ENCODE data around the gene VMP1. TPM values are rescaled to one million over a fixed set of nuclear protein-coding genes. Genes with fewer than 3 reads are reported as not detected.

VMP1 gene
- total and polyA plus RNA-seq, 2 of the 13 experiments (the other 11 are each of a cell fraction or from before 2014, with no cell fraction given) = 186 to 271 TPM

- TF ChIP-seq ZNF318 (CRISPR knock-in tag; IDR thresholded peaks at IDR 0.05) (peak; percentile 93), ZFP37 (CRISPR knock-in tag; IDR thresholded peaks at IDR 0.05; ENCODE audit: borderline replicate concordance) (peak; percentile 91), PHF8 (CRISPR knock-in tag; IDR thresholded peaks at IDR 0.05) (0 out of 2 replicates have a peak, but pooled peaks have one; percentile 16), LCORL (IDR thresholded peaks at IDR 0.05) (no peak), LCORL (CRISPR knock-in tag; IDR thresholded peaks at IDR 0.05) (peak; percentile 33), SRY (CRISPR knock-in tag; IDR thresholded peaks at IDR 0.05) (no peak), TARDBP (CRISPR knock-in tag; IDR thresholded peaks at IDR 0.05) (no peak), CC2D1A (CRISPR knock-in tag; IDR thresholded peaks at IDR 0.05) (peak; percentile 84; the same call in 1 of the 2 replicates), FOXA1 (IDR thresholded peaks at IDR 0.05) (no peak), FOXA1 (CRISPR knock-in tag; IDR thresholded peaks at IDR 0.05) (peak; percentile 50; the same call in 1 of the 2 replicates), BRF2 (CRISPR knock-in tag; IDR thresholded peaks at IDR 0.05) (no peak), ZIK1 (CRISPR knock-in tag; IDR thresholded peaks at IDR 0.05; ENCODE audit: borderline replicate concordance, low read depth) (peak; percentile 83), ZNF552 (CRISPR knock-in tag; IDR thresholded peaks at IDR 0.05; ENCODE audit: borderline replicate concordance) (peak; percentile 64; the same call in 1 of the 2 replicates), ZNF746 (CRISPR knock-in tag; IDR thresholded peaks at IDR 0.05) (no peak; the same call in 1 of the 2 replicates), NRL (CRISPR knock-in tag; IDR thresholded peaks at IDR 0.05; ENCODE audit: borderline replicate concordance) (0 out of 2 replicates have a peak, but pooled peaks have one; percentile 41), MYC (CRISPR knock-in tag; IDR thresholded peaks at IDR 0.05; ENCODE audit: borderline replicate concordance) (peak; percentile 28; the same call in 1 of the 2 replicates), PAWR (CRISPR knock-in tag; IDR thresholded peaks at IDR 0.05; ENCODE audit: borderline replicate concordance) (no peak), ZNF414 (CRISPR knock-in tag; IDR thresholded peaks at IDR 0.05) (no peak; the same call in 1 of the 2 replicates), PLSCR1 (CRISPR knock-in tag; IDR thresholded peaks at IDR 0.05; ENCODE audit: borderline replicate concordance) (no peak)
Observed at GRCh38 chr17:59842901-59843652, 135.6 kb downstream of the VMP1 start (continued).
